ENCODE data around the gene MAL.
A peak's percentile ranks its signal among the peaks of the same experiment; 100 is the strongest.

The MAL gene

DNA sequence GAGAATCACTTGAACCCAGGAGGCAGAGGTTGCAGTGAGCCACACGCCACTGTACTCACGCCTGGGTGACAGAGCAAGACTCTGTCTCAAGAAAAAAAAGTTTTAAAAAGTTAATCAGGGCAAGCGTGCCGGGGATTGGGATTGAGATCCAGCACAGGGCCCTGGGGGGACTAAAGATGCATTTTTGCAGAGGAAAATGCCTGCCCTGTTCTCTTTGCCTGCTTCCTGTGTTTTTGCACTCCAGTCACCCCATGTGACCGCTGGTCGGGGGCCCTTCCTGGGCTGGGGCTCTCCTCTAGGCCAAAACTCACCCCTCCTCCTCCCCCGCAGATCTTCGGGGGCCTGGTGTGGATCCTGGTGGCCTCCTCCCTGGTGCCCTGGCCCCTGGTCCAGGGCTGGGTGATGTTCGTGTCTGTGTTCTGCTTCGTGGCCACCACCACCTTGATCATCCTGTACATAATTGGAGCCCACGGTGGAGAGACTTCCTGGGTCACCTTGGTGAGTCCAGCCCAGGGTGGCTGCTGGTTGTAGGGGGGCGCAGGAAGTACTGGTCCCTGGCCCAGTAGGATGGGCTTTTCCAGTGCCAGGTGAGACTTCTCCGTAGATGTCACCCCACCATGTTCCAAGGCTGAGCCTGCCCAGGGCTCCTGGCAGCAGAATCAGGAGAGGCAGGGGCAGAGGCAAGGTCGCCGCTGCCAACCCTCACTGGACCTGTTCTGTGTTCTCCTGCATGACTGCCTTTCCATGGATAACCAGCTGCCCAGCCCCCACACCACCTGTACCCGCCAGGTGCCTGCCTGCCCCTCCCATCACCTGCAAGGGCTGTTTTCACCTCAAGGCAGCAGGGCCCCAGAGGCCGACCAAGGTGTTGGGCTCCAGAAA is 22.4 kb downstream of the MAL start:
- Histone ChIP-seq H3K4me1 (ENCODE audit: control insufficient read depth, insufficient read depth, low read length) (no peaks in the 10 kb centered on the region), H3K9ac (ENCODE audit: low read depth, low read length) (no peak overlapping the region), H3K36me3 (ENCODE audit: control insufficient read depth, insufficient read depth, low read length) (no peaks in the 10 kb centered on the region), H3K9me3 (ENCODE audit: control insufficient read depth, insufficient read depth, low read length) (no peaks in the 10 kb centered on the region), H3K27me3 (ENCODE audit: control insufficient read depth, insufficient read depth, low read length) (no peaks in the 10 kb centered on the region), H3K4me3 (ENCODE audit: low read depth, low read length) (no peak overlapping the region)

DNA sequence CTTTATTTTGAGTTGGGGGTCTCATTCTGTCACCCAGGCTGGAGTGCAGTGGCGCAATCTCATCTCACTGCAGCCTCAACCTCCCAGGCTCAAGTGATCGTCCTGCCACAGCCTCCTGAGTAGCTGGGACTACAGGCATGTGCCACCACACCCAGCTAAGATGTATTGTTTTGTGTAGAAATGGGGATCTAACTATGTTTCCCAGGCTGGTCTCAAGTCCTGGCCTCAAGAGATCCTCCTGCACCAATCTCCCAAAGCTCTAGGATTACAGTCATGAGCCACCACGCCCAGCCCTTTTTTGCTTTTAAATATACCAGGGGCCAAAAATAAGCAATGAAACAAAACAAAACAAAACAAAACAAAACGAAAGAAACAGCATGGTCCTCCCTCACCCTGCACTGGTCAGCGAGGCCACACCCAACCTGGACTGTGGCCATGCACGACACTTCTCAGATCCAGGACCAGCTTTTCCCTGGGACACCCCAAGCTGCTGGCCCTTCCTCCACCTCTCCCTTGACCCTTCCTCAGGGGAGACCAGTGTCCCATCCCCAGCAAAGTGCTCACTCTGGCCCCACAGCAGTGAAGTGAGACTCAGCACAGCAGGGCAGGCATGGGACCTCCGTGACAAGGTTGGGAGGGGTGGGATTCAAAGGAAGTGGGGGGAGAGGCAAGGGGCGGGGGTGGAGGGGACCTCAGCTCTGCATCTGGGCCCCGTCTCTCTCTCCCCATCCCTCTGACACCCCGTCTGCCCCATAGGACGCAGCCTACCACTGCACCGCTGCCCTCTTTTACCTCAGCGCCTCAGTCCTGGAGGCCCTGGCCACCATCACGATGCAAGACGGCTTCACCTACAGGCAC is 23.5 kb downstream of the MAL start:
- Histone ChIP-seq H3K9ac (ENCODE audit: low read depth, low read length) (no peak overlapping the region), H3K9me3 (ENCODE audit: control insufficient read depth, insufficient read depth, low read length) (no peaks in the 10 kb centered on the region), H3K4me1 (ENCODE audit: control insufficient read depth, insufficient read depth, low read length) (no peaks in the 10 kb centered on the region), H3K4me3 (ENCODE audit: low read depth, low read length) (no peak overlapping the region), H3K36me3 (ENCODE audit: control insufficient read depth, insufficient read depth, low read length) (no peaks in the 10 kb centered on the region), H3K27me3 (ENCODE audit: control insufficient read depth, insufficient read depth, low read length) (no peaks in the 10 kb centered on the region)

DNA sequence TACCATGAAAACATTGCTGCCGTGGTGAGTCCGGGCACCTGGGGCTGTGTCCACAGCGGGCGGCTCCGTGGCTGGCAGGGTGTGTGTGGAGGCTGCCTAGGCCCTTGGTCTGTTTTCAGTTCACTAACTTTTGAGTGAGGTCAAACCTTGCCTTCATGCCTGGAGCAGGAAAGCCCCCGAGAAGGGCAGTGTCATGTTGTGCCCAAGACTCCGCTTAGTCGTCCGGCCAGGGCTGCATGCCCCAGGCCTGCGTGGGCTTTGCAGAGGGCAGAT is 24.1 kb downstream of the MAL start:
- H3K36me3 ChIP-seq (ENCODE audit: control insufficient read depth, insufficient read depth, low read length) = no peaks in the 10 kb centered on the region
- H3K9me3 ChIP-seq (ENCODE audit: control insufficient read depth, insufficient read depth, low read length) = no peaks in the 10 kb centered on the region
- no peaks in the 10 kb centered on the region for H3K4me1 ChIP-seq (ENCODE audit: control insufficient read depth, insufficient read depth, low read length)
- no peak overlapping the region for H3K9ac ChIP-seq (ENCODE audit: low read depth, low read length)
- no peak overlapping the region for H3K4me3 ChIP-seq (ENCODE audit: low read depth, low read length)
- no peaks in the 10 kb centered on the region for H3K27me3 ChIP-seq (ENCODE audit: control insufficient read depth, insufficient read depth, low read length)

DNA sequence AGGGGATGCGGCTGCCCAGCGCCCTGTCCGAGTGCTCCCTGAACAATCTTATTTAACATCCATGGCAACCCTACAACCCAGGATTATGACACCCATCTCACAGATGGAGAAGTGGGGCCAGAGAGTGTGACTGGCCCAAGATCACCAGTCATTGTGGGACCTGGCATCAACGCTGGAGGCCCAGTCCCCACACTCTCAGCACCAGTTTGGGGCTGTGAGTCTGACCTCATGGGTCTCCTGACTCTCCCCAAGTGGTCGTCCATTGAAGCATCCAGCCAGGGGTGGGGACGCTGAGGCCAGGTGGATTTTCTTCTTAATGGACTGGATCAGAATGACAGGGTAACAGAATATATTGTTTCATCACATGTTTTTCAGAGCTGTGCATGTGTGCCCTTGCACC is 24.5 kb downstream of the MAL start:
- Histone ChIP-seq H3K9me3 (ENCODE audit: control insufficient read depth, insufficient read depth, low read length) (no peaks in the 10 kb centered on the region), H3K9ac (ENCODE audit: low read depth, low read length) (no peak overlapping the region), H3K4me3 (ENCODE audit: low read depth, low read length) (no peak overlapping the region), H3K36me3 (ENCODE audit: control insufficient read depth, insufficient read depth, low read length) (no peaks in the 10 kb centered on the region), H3K27me3 (ENCODE audit: control insufficient read depth, insufficient read depth, low read length) (no peaks in the 10 kb centered on the region), H3K4me1 (ENCODE audit: control insufficient read depth, insufficient read depth, low read length) (no peaks in the 10 kb centered on the region)

DNA sequence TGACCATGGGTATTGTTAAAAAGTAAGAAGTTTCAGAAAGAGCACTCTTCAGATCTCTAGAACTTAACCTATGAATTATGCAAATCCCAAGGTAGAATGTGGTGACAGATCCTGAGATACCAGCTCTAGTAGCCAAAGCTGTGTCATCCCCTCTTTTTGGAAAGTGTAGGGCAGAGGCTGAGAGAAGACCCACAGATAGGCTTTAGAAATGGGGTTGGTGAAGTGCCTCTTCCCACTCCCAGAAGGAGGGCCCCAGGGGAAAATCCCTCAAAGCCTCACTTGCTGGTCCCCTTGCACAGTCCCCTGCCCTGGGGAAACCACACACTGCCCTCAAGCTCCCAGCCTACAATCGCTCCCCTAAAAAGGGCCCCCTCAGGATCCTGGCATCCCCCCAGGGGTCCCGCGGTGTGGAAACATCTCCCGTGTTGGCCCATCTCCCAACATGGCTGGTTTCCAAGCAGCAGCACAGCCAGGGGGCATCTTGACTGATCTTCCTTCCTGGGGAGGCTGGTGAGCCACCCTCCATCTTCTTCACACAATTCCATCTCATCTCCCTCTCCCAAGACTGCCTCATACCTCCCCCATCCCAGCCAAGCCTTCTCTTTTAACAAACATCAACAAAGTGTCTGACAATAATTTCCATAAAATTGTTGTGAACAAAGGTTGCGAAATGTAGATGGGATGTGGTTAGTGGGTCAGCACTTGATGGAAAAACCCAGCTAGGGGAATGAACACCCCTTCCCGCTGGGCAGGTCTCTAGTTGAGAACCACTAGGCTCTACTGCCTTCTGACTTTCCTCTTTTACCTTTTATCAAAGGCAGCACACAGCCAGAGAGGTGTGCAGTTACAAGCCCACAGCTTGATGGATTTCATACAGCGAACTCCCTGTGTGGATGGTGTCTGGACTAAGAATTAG is 25.1 kb downstream of the MAL start:
- Histone ChIP-seq H3K4me3 (ENCODE audit: low read depth, low read length) (no peak overlapping the region), H3K4me1 (ENCODE audit: control insufficient read depth, insufficient read depth, low read length) (no peaks in the 10 kb centered on the region), H3K9ac (ENCODE audit: low read depth, low read length) (no peak overlapping the region), H3K27me3 (ENCODE audit: control insufficient read depth, insufficient read depth, low read length) (no peaks in the 10 kb centered on the region), H3K36me3 (ENCODE audit: control insufficient read depth, insufficient read depth, low read length) (no peaks in the 10 kb centered on the region), H3K9me3 (ENCODE audit: control insufficient read depth, insufficient read depth, low read length) (no peaks in the 10 kb centered on the region)

DNA sequence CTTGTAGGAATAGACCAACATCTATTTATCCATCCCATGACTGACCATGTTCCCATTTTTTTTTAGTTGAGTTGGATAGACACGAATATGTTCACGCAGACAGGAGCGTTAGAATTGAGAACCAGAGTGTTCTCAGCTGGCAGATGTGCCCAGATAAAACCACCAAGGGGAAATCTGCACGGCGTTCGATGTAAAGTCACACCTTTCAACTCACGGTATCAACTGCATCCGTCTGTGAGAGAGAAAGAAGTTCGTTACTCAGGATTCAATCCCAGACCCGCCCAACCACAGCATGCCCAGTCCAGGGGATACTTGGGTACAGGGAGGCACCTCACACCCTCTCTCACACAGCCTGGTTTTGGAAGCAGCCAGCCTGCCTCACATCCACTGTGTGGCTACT is 26.1 kb downstream of the MAL start:
- H3K36me3 ChIP-seq (ENCODE audit: control insufficient read depth, insufficient read depth, low read length) = no peaks in the 10 kb centered on the region
- no peak overlapping the region for H3K9ac ChIP-seq (ENCODE audit: low read depth, low read length)
- H3K27me3 ChIP-seq (ENCODE audit: control insufficient read depth, insufficient read depth, low read length) = no peaks in the 10 kb centered on the region
- H3K4me3 ChIP-seq (ENCODE audit: low read depth, low read length) = no peak overlapping the region
- H3K9me3 ChIP-seq (ENCODE audit: control insufficient read depth, insufficient read depth, low read length) = no peaks in the 10 kb centered on the region
- no peaks in the 10 kb centered on the region for H3K4me1 ChIP-seq (ENCODE audit: control insufficient read depth, insufficient read depth, low read length)

DNA sequence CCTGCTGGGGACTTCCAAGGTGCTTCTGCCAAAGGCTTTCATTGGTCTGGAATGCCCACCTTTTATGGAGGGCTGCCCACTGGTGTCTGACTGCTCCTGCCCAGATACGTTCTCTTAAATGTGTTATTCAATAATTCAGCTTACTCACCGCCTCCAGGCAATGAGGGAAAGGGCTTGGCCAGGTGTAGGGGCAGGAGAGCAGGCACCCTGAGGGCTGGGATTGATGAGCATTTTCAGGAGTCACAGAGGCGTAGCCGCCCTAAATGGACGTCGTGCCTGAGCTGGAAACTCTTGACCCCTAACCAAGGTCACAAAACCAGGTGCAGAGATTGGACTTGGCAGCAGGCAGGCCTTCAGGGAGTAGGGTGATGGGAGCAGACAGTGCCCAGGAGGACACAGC is 26.8 kb downstream of the MAL start:
- no peak overlapping the region for H3K4me3 ChIP-seq (ENCODE audit: low read depth, low read length)

DNA sequence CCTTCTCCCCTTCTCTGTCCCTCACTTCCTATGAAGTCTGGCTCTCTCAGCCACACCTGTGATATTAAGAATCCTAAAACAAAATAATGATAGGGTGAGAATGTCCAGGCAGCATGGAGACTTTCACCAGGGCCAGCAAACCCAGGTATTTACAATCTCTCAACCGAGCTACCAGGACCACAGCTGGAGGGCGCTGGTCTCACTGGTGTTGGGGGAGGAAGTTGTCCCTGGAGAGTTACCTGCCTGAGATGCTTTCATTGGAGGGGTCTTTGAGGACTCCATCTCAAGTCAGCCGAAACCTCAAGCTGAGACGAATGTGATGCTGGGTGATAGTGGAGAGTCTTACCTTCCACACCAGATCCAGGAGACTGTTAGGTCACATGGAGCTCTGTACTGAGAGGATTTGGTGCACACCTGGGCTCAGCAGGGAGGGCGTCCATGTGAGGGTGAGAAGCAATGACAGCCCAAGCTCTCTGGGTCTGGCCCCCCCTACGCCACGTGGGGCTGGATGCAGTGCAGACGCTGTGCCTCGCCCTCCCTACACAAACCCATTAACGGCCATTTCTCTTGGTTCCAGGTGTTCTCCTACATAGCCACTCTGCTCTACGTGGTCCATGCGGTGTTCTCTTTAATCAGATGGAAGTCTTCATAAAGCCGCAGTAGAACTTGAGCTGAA is 27.4 kb downstream of the MAL start:
- H3K36me3 ChIP-seq (ENCODE audit: control insufficient read depth, insufficient read depth, low read length) = no peaks in the 10 kb centered on the region
- H3K4me1 ChIP-seq (ENCODE audit: control insufficient read depth, insufficient read depth, low read length) = no peaks in the 10 kb centered on the region

More for the DNA sequence above, 26.8 kb downstream of the MAL start:
- Histone ChIP-seq H3K36me3 (ENCODE audit: control insufficient read depth, insufficient read depth, low read length) (no peaks in the 10 kb centered on the region), H3K9me3 (ENCODE audit: control insufficient read depth, insufficient read depth, low read length) (no peaks in the 10 kb centered on the region), H3K27me3 (ENCODE audit: control insufficient read depth, insufficient read depth, low read length) (no peaks in the 10 kb centered on the region), H3K4me1 (ENCODE audit: control insufficient read depth, insufficient read depth, low read length) (no peaks in the 10 kb centered on the region), H3K9ac (ENCODE audit: low read depth, low read length) (no peak overlapping the region)

DNA sequence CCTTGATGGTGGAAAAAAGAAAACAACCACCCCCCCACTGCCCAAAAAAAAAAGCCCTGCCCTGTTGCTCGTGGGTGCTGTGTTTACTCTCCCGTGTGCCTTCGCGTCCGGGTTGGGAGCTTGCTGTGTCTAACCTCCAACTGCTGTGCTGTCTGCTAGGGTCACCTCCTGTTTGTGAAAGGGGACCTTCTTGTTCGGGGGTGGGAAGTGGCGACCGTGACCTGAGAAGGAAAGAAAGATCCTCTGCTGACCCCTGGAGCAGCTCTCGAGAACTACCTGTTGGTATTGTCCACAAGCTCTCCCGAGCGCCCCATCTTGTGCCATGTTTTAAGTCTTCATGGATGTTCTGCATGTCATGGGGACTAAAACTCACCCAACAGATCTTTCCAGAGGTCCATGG is 28.0 kb downstream of the MAL start:
- Histone ChIP-seq H3K9me3 (ENCODE audit: control insufficient read depth, insufficient read depth, low read length) (no peaks in the 10 kb centered on the region), H3K27me3 (ENCODE audit: control insufficient read depth, insufficient read depth, low read length) (no peaks in the 10 kb centered on the region), H3K4me3 (ENCODE audit: low read depth, low read length) (peak overlapping the region; percentile 4), H3K9ac (ENCODE audit: low read depth, low read length) (no peak overlapping the region), H3K4me1 (ENCODE audit: control insufficient read depth, insufficient read depth, low read length) (no peaks in the 10 kb centered on the region), H3K36me3 (ENCODE audit: control insufficient read depth, insufficient read depth, low read length) (no peaks in the 10 kb centered on the region)

More for the DNA sequence above, 27.4 kb downstream of the MAL start:
- Histone ChIP-seq H3K9me3 (ENCODE audit: control insufficient read depth, insufficient read depth, low read length) (no peaks in the 10 kb centered on the region), H3K4me3 (ENCODE audit: low read depth, low read length) (no peak overlapping the region), H3K9ac (ENCODE audit: low read depth, low read length) (no peak overlapping the region), H3K27me3 (ENCODE audit: control insufficient read depth, insufficient read depth, low read length) (no peaks in the 10 kb centered on the region)

DNA sequence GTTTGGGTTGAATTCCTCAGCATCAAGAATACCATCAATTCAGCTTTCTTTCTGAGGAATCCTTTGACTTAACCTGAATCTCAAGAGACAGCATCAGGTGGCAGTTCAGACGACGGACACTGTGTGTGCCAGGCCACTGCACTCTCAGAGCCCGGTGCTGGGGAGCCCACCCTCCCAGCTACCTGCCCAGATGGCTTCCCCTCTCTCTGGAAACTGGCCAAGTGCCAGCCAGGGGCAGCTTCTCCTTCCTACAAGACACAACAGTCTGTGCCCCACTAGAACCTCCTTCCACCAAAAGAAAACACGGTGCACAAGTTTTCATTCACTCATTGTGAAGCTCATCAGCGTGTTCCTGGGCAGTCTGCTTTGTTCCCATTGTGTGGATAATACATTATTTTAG is 28.5 kb downstream of the MAL start:
- H3K4me1 ChIP-seq (ENCODE audit: control insufficient read depth, insufficient read depth, low read length) = no peaks in the 10 kb centered on the region
- no peaks in the 10 kb centered on the region for H3K9me3 ChIP-seq (ENCODE audit: control insufficient read depth, insufficient read depth, low read length)
- no peaks in the 10 kb centered on the region for H3K36me3 ChIP-seq (ENCODE audit: control insufficient read depth, insufficient read depth, low read length)
- H3K27me3 ChIP-seq (ENCODE audit: control insufficient read depth, insufficient read depth, low read length) = no peaks in the 10 kb centered on the region
- no peak overlapping the region for H3K4me3 ChIP-seq (ENCODE audit: low read depth, low read length)
- H3K9ac ChIP-seq (ENCODE audit: low read depth, low read length) = no peak overlapping the region

DNA sequence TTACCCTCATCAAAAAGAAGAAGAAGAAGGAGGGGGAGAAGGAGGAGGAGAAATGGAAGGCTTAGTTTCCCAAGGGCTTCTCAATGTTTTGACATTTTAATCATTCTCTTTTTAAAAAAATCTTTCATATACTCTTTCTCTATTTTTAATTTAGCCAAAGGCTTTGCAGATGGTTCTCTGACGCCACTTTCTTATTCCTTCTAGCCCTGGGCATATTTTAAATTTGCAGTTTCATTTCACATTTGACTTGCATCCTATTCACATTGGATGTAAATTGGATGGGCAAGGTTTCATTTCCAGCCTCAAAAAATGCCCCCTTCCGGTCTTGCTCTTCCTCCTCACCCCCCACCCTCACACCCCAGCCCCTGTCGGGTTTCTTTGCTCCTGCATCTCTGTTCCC is 29.8 kb downstream of the MAL start:
- H3K9me3 ChIP-seq (ENCODE audit: control insufficient read depth, insufficient read depth, low read length) = no peaks in the 10 kb centered on the region
- no peak overlapping the region for H3K4me3 ChIP-seq (ENCODE audit: low read depth, low read length)
- no peaks in the 10 kb centered on the region for H3K27me3 ChIP-seq (ENCODE audit: control insufficient read depth, insufficient read depth, low read length)
- H3K4me1 ChIP-seq (ENCODE audit: control insufficient read depth, insufficient read depth, low read length) = no peaks in the 10 kb centered on the region
- H3K9ac ChIP-seq (ENCODE audit: low read depth, low read length) = no peak overlapping the region
- H3K36me3 ChIP-seq (ENCODE audit: control insufficient read depth, insufficient read depth, low read length) = no peaks in the 10 kb centered on the region
